Natural killer cell treated with Interleukin-12 subunit alpha and Interleukin-12 subunit beta and Interleukin-15 and Interleukin-18, amount 100 ng/mL, for 72 hours (primary cell): ENCODE data around the gene TADA2A. TPM values are rescaled to one million over a fixed set of nuclear protein-coding genes. Genes with fewer than 3 reads are reported as not detected.

Experiments used
- ATAC-seq, 2 donors: fragments of 150-1000 bp; cut with Tn5 transposase in 1 of 2; sonication (Bioruptor Pico), chemical (Tn5 transposase) in 1 of 2; 2 replicates each; pipeline ENCODE4 v1.10.0; 2021
- DNase-seq: peaks from one replicate; pipeline ENCODE4 v3.0.0; 2022; ENCODE audit warnings: low spot score
- H3K27ac Mint-ChIP-seq, 2 donors: 1 replicate in 1 of 2; 2 replicates in 1 of 2; pipeline ENCODE4 v1.8.0; 2022; ENCODE audit warnings: mixed read lengths in 2 of 2, mild to moderate bottlenecking in 1 of 2, moderate library complexity in 1 of 2
- H3K27me3 Mint-ChIP-seq, 2 donors: 1 replicate in 1 of 2; 2 replicates in 1 of 2; pipeline ENCODE4 v1.8.0; 2022; ENCODE audit warnings: mixed read lengths in 2 of 2
- H3K36me3 Mint-ChIP-seq: one replicate; pipeline ENCODE4 v1.8.0; 2022; ENCODE audit warnings: mixed read lengths
- H3K4me1 Mint-ChIP-seq, 2 donors: 1 replicate in 1 of 2; 2 replicates in 1 of 2; pipeline ENCODE4 v1.8.0; 2022; ENCODE audit warnings: low read depth in 2 of 2, mixed read lengths in 2 of 2, mild to moderate bottlenecking in 1 of 2
- H3K4me3 Mint-ChIP-seq: one replicate; pipeline ENCODE4 v1.8.0; 2022; ENCODE audit warnings: mixed read lengths
- H3K9me3 Mint-ChIP-seq: 2 replicates; pipeline ENCODE4 v1.8.0; 2022; ENCODE audit warnings: mixed read lengths
- total RNA-seq, 2 donors: library from RNA; stranded (reverse); gene quantifications; one replicate each; pipeline ENCODE4 v1.2.3, GENCODE V29; 2022

Gene TADA2A, protein sequence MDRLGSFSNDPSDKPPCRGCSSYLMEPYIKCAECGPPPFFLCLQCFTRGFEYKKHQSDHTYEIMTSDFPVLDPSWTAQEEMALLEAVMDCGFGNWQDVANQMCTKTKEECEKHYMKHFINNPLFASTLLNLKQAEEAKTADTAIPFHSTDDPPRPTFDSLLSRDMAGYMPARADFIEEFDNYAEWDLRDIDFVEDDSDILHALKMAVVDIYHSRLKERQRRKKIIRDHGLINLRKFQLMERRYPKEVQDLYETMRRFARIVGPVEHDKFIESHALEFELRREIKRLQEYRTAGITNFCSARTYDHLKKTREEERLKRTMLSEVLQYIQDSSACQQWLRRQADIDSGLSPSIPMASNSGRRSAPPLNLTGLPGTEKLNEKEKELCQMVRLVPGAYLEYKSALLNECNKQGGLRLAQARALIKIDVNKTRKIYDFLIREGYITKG
- 10 to 100 TPM; 30.5 to 55.4 TPM for total RNA-seq

DNA sequence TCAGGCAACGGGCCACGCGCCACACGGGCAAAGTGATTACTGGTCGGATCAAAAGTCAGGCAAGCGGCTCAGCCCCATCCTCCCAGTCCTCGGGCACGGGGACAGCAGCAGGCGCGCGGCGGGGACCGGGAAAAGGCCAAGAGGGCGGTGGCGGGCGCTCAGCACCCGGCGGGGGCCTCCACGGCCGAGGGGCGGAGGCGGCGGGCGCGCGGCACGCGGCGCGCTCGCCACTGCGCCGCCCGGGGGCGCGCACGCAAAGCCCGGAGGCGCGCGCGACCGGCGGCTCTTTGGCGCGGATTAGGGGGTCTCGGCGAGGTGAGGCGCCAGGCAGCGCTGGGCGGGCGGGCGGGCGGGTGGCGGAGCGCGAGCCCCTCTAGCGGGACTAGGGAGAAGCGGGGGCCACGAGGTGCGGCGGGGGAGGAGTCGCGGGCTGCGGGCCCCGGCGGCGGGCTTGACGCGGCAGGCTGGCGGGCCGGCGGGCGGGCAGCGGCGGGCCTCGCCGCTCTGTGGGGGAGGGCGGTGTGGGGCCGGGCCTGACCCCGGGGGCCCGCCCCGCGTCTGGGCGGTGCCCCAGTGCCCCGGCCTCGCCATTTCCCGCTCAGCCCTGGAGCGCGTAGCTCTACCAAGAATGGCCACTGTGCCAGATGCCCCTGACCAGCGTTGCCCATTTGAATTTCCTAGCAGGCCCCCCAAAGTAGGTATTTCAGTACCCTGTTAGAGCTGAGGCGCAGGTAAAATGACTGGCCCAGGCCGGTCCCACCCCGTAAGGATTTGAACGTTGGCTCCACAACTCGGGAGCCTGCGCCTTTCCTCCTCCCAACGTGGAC, at the start of gene TADA2A, which contains the start of gene ACACA:
Gene TADA2A, plus strand, starts transcription at position 252 of the 827 bp plus-strand sequence. CDS start 4,480 bp downstream, outside the sequence.
Gene ACACA, minus strand, starts transcription at position 202 of the 827 bp plus-strand sequence. CDS start 537 bp downstream, outside the sequence.
- Mint-ChIP-seq H3K27ac (peak within 1 kb of the TSS; percentile 93 to 94), H3K9me3 (no peaks in the 10 kb centered on the region), H3K4me1 (peaks cover 27 to 39% of the 10 kb centered on the region in 2 donors), H3K36me3 (peaks cover 7% of the 10 kb centered on the region), H3K4me3 (peak within 1 kb of the TSS; percentile 99), H3K27me3 (no peaks in the 10 kb centered on the region)
- ATAC-seq (peak; percentile 99), DNase-seq (peak; percentile 88)

- Mint-ChIP-seq H3K27ac (peak overlapping the region in 1 of 2 donors; percentile 46), H3K4me1 (peaks cover 14 to 16% of the 10 kb centered on the region in 2 donors), H3K27me3 (no peaks in the 10 kb centered on the region), H3K4me3 (peak overlapping the region; percentile 93), H3K36me3 (no peaks in the 10 kb centered on the region), H3K9me3 (no peaks in the 10 kb centered on the region)
- ATAC-seq (peak in 1 of 2 donors; percentile 5), DNase-seq (no peak)
Measured at GRCh38 chr17:37358098-37358829, 48.4 kb upstream of the TADA2A start.

DNA sequence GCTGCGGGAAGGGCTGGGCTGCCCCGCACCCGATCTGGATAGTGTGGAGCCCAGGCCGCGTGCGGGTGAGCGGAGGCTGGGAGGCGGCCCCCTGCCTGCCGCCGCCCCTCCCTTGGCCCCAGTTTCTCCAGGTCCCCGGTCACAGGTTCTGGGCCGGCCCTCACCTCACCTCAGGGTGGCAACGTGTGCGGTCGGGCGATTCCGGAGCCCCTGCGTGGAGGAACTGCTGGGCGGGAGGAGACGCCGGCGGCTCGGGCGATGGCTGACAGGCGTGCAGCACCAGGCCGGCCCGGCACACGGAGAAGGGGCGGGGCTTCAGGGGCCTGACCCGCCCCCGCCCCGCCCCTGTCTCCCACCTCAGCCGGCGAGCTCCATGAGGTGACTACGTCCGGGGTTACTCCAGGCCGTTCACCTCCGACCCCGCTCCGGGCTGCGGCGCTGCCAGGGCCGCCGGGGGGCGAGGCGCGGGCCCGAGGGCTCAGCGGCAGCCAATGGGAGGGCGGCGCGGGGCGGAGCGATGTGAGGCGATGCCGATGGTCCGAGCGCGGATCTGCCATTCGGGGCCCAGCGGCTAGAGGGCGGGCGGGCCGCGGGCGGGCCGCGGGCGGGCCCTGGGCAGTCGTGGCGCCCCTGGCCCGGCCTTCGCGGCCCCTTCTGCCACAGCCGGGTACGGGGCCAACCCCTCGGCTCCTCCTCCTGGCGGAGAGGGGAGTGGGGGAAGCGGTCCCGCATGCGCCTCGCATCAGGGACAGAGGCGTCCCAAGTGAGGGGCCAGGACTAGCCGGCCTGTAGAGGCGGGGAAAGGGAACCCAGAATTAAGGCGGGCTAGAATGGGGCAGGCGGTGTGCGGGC, 47.6 kb upstream of the TADA2A start:
- ATAC-seq = peak; percentile 98

DNA sequence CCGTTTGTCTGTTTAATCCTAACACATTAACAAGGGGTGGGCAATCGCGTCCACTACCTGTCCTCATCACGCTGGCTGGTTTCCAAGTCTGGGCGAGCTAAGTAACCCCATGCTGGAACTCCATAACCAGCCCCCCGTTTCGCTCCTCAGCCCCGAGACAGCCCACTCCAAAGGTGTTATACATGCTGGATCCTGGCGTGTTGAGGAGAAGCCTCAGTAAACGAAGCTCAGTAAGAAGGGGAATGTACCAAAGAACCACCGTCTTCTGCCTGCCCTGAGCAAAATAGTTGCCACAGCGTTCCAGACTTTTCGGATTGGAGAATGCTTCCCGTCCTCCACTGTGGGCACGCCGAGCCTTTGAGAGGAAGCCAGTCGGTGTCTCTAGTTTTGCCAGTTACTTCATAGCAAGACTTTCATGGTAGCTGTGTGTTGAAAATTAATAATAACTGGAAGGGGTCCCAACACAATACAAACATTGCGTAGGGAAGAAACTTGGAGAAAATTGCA, 47.0 kb upstream of the TADA2A start:
- Mint-ChIP-seq H3K4me1 (peaks cover 14 to 16% of the 10 kb centered on the region in 2 donors), H3K9me3 (no peaks in the 10 kb centered on the region), H3K4me3 (peak overlapping the region; percentile 72), H3K36me3 (no peaks in the 10 kb centered on the region), H3K27ac (peak overlapping the region in 1 of 2 donors; percentile 72), H3K27me3 (no peaks in the 10 kb centered on the region)
- DNase-seq (no peak), ATAC-seq (no peak)

More for the DNA sequence above, 47.6 kb upstream of the TADA2A start:
- Mint-ChIP-seq H3K4me1 (peaks cover 14 to 16% of the 10 kb centered on the region in 2 donors), H3K27me3 (no peaks in the 10 kb centered on the region), H3K36me3 (no peaks in the 10 kb centered on the region), H3K4me3 (peak overlapping the region; percentile 93), H3K9me3 (no peaks in the 10 kb centered on the region), H3K27ac (peak overlapping the region in 1 of 2 donors; percentile 46)
- peak; percentile 99 for DNase-seq

GRCh38 chr17:37360632-37361031, 46.1 kb upstream of the TADA2A start:
- DNase-seq (no peak), ATAC-seq (no peak)
- H3K4me1 Mint-ChIP-seq = peaks cover 14 to 16% of the 10 kb centered on the region in 2 donors
- no peaks in the 10 kb centered on the region for H3K36me3 Mint-ChIP-seq
- H3K27ac Mint-ChIP-seq = no peak overlapping the region
- no peak overlapping the region for H3K4me3 Mint-ChIP-seq
- no peaks in the 10 kb centered on the region for H3K9me3 Mint-ChIP-seq
- H3K27me3 Mint-ChIP-seq = no peaks in the 10 kb centered on the region

- H3K27ac Mint-ChIP-seq = no peak overlapping the region
- H3K27me3 Mint-ChIP-seq = no peaks in the 10 kb centered on the region
- no peaks in the 10 kb centered on the region for H3K36me3 Mint-ChIP-seq
- H3K9me3 Mint-ChIP-seq = no peaks in the 10 kb centered on the region
- no peak for ATAC-seq
- no peak for DNase-seq
- H3K4me3 Mint-ChIP-seq = no peak overlapping the region
- peaks cover 14 to 16% of the 10 kb centered on the region in 2 donors for H3K4me1 Mint-ChIP-seq
Measured at GRCh38 chr17:37361543-37361942, 45.1 kb upstream of the TADA2A start.

- ATAC-seq (no peak), DNase-seq (no peak)
- H3K4me3 Mint-ChIP-seq = no peak overlapping the region
- H3K36me3 Mint-ChIP-seq = no peaks in the 10 kb centered on the region
- H3K27ac Mint-ChIP-seq = no peak overlapping the region
- no peaks in the 10 kb centered on the region for H3K27me3 Mint-ChIP-seq
- no peaks in the 10 kb centered on the region for H3K9me3 Mint-ChIP-seq
- no peaks in the 10 kb centered on the region for H3K4me1 Mint-ChIP-seq
Measured at GRCh38 chr17:37365589-37365988, 41.1 kb upstream of the TADA2A start.

- DNase-seq = no peak
- Mint-ChIP-seq H3K4me3 (no peak overlapping the region), H3K27ac (no peak overlapping the region), H3K36me3 (no peaks in the 10 kb centered on the region), H3K4me1 (peaks cover 0 to 4% of the 10 kb centered on the region in 2 donors), H3K27me3 (no peaks in the 10 kb centered on the region), H3K9me3 (no peaks in the 10 kb centered on the region)
- no peak for ATAC-seq
Measured at GRCh38 chr17:37368577-37368976, 38.1 kb upstream of the TADA2A start.

DNA sequence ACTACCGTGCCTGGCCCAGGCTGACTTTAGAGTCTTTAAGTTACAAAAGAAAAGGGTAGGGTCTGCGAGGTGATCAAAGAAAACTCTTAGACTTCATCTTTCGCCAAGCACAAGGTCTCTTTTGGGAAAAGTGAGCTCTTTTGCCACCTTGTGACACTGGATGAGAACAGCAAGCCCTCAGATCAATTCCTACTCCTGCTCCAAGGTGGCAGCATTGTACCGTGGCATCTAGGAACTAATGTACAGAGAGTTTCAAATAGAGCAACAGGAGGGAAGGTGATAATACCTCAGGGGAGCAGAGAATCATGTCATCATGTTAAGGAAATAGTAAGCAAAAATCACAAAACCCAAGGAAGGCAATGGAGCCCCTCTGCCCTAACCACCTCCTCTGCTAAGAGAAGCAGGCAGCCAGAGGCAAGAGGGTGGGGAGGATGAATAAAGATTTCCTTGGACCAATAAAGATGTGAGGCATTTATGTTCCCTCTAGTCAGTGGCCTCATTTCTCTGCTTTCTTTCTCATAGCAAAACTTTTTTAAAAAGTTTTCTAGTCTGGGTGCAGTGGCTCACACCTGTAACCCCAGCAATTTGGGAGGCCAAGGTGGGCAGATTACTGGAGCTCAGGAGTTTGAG, 33.0 kb upstream of the TADA2A start:
- DNase-seq = no peak
- no peaks in the 10 kb centered on the region for H3K36me3 Mint-ChIP-seq
- no peaks in the 10 kb centered on the region for H3K9me3 Mint-ChIP-seq
- no peak overlapping the region for H3K4me3 Mint-ChIP-seq
- peaks cover 0 to 8% of the 10 kb centered on the region in 2 donors for H3K4me1 Mint-ChIP-seq
- peak; percentile 79 for ATAC-seq
- H3K27ac Mint-ChIP-seq = no peak overlapping the region
- H3K27me3 Mint-ChIP-seq = no peaks in the 10 kb centered on the region

DNA sequence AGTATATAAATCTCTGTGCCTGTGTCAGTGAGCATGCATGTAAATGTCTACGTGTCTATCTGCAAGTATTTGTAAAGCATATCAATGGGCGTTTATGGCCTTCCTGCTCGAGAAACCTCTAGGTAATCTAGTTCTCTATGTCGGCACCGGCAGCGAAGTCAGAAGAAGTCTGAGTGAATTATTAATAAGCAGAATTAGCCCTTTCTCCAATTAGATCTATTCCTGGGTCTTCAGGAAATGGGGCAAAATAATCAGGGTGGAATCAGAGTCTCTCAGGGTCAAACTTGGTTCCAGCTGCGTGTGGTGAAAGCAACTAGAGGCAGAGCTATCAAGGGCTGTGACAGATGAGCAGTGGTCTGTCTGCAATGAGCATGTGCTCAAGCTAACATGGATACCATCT, 31.0 kb upstream of the TADA2A start, which contains the start of gene C17orf78:
Gene C17orf78, plus strand, starts transcription at position 280 of the 400 bp plus-strand sequence. Its CDS starts 108 bp downstream, at position 388.
- Mint-ChIP-seq H3K4me3 (no peak within 1 kb of the TSS), H3K27ac (peak within 1 kb of the TSS in 1 of 2 donors; percentile 6), H3K4me1 (peaks cover 0 to 8% of the 10 kb centered on the region in 2 donors), H3K9me3 (no peaks in the 10 kb centered on the region), H3K36me3 (no peaks in the 10 kb centered on the region), H3K27me3 (no peaks in the 10 kb centered on the region)
- DNase-seq (no peak), ATAC-seq (no peak)

DNA sequence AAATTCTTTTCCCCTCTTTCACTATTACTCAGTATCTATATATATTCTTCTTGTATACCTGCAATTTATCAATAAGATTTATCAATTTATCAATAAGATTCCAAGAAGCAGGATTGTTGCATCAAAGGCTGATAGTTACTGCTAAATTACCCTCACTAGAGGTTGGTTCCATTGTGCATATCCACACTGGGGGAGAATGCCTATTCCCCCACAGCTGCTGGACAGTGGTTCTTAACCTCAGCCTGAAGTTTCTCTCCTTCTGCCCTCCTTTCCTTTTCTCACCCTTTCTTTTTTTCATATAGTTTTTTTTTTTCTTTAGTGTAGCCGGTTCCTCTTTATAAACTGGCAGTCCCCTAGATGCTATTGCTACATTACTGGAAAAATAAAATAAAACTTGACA, 24.6 kb upstream of the TADA2A start:
- H3K27me3 Mint-ChIP-seq = no peaks in the 10 kb centered on the region
- no peaks in the 10 kb centered on the region for H3K4me1 Mint-ChIP-seq
- ATAC-seq (no peak), DNase-seq (no peak)
- no peaks in the 10 kb centered on the region for H3K9me3 Mint-ChIP-seq
- no peak overlapping the region for H3K4me3 Mint-ChIP-seq
- no peaks in the 10 kb centered on the region for H3K36me3 Mint-ChIP-seq
- H3K27ac Mint-ChIP-seq = no peak overlapping the region

DNA sequence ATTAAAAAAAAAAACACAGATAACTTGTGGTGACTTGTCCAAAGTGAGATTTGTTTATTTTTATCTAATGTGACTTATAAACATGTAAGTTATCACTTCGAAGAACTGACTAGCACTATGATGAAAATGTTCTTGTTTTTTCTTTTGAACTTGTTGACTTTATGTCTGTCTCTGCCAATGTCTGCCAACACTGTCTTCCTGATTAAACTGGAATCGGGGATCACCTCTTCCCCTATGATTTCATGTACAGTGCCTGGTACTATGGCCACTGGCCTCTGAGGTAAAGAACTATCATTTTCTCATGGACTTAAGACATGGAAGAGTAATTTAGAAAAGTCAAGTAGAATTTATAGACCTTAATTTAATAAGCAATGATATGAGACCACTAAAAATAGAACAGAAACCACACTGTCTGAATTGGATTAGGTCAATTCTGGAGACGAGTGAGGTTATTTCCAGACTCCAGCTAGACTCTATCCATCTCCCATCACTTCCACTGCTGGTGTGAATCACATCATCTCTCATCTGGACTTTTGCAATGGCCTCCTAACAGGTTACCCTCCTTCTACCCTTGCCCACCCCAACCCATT, 22.0 kb upstream of the TADA2A start:
- no peaks in the 10 kb centered on the region for H3K27me3 Mint-ChIP-seq
- H3K9me3 Mint-ChIP-seq = no peaks in the 10 kb centered on the region
- no peaks in the 10 kb centered on the region for H3K4me1 Mint-ChIP-seq
- no peaks in the 10 kb centered on the region for H3K36me3 Mint-ChIP-seq
- DNase-seq = no peak
- ATAC-seq = no peak
- no peak overlapping the region for H3K27ac Mint-ChIP-seq
- H3K4me3 Mint-ChIP-seq = no peak overlapping the region
